Endothelial cell (in vitro differentiated cells): ENCODE results near the gene GRIA3. TPM values are rescaled to one million over a fixed set of nuclear protein-coding genes. Genes with fewer than 3 reads are reported as not detected.
"Not testable (repeated sequence)": the region's sequence is repeated elsewhere in the genome, so short reads cannot be mapped to it uniquely, and the experiment has no call there.

Experiments
- DNase-seq: peaks from one replicate; pipeline ENCODE4 v3.0.0; 2021; ENCODE audit warnings: low spot score
- H3K27ac Mint-ChIP-seq: one replicate; pipeline ENCODE4 v1.8.0; 2021; ENCODE audit warnings: mixed read lengths, inconsistent platforms; ENCODE audit not compliant: unreplicated experiment
- H3K27me3 Mint-ChIP-seq: one replicate; pipeline ENCODE4 v1.8.0; 2021; ENCODE audit warnings: mild to moderate bottlenecking, moderate library complexity, mixed read lengths, inconsistent platforms; ENCODE audit not compliant: unreplicated experiment
- H3K36me3 Mint-ChIP-seq: one replicate; pipeline ENCODE4 v1.8.0; 2021; ENCODE audit warnings: mild to moderate bottlenecking, low read depth, mixed read lengths, inconsistent platforms; ENCODE audit not compliant: unreplicated experiment
- H3K4me1 Mint-ChIP-seq: one replicate; pipeline ENCODE4 v1.8.0; 2021; ENCODE audit warnings: mild to moderate bottlenecking, mixed read lengths, inconsistent platforms; ENCODE audit not compliant: unreplicated experiment
- H3K4me3 Mint-ChIP-seq: one replicate; pipeline ENCODE4 v1.8.0; 2021; ENCODE audit warnings: mild to moderate bottlenecking, mixed read lengths, inconsistent platforms; ENCODE audit not compliant: unreplicated experiment
- H3K9me3 Mint-ChIP-seq: one replicate; pipeline ENCODE4 v1.8.0; 2021; ENCODE audit warnings: mixed read lengths, inconsistent platforms; ENCODE audit not compliant: unreplicated experiment
- total RNA-seq: library from RNA; stranded (reverse); fragmentation: NEBNext Ultra II Directional; extraction: Animal tissue kit (Norgen Biotek cat#: 25700); gene quantifications from one replicate; pipeline ENCODE4 v1.2.1, GENCODE V29; 2021; ENCODE audit not compliant: unreplicated experiment
- TF ChIP-seq, protein P1 (sequence below): fragments of 200-600 bp; sonication (generic); IDR thresholded peaks from one replicate; pipeline ENCODE4 v1.5.0; 2021; ENCODE audit warnings: antibody characterized with exemption; ENCODE audit not compliant: unreplicated experiment

The GRIA3 gene
- total RNA-seq, 1 donor from 2014 or later = 0.51 TPM

DNA sequence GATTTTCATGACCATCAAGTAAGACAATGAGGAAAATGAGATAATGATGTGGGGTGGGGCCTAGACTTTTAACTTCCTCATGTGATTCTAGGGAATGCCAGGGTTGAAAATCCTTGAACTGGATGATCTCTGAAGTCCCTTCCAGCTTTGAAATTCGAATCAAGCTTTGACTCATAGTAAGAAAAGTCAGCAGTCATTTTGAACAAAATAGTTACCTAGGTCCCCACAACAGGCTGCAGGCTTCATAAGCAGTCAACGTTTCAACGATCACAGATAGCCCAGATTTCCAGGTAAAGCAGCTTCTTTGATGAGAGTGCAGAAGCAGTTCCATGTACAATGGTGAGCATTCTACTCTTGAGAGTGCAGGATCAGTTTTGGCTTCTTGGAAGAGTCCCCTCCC is 93.7 kb downstream of the GRIA3 start:
- Mint-ChIP-seq H3K4me3 (no peak overlapping the region), H3K36me3 (no peaks in the 10 kb centered on the region), H3K9me3 (no peaks in the 10 kb centered on the region), H3K27me3 (no peaks in the 10 kb centered on the region), H3K4me1 (no peaks in the 10 kb centered on the region), H3K27ac (no peak overlapping the region)
- no peak for DNase-seq
- TF ChIP-seq, protein P1, sequence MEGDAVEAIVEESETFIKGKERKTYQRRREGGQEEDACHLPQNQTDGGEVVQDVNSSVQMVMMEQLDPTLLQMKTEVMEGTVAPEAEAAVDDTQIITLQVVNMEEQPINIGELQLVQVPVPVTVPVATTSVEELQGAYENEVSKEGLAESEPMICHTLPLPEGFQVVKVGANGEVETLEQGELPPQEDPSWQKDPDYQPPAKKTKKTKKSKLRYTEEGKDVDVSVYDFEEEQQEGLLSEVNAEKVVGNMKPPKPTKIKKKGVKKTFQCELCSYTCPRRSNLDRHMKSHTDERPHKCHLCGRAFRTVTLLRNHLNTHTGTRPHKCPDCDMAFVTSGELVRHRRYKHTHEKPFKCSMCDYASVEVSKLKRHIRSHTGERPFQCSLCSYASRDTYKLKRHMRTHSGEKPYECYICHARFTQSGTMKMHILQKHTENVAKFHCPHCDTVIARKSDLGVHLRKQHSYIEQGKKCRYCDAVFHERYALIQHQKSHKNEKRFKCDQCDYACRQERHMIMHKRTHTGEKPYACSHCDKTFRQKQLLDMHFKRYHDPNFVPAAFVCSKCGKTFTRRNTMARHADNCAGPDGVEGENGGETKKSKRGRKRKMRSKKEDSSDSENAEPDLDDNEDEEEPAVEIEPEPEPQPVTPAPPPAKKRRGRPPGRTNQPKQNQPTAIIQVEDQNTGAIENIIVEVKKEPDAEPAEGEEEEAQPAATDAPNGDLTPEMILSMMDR = no peak

DNA sequence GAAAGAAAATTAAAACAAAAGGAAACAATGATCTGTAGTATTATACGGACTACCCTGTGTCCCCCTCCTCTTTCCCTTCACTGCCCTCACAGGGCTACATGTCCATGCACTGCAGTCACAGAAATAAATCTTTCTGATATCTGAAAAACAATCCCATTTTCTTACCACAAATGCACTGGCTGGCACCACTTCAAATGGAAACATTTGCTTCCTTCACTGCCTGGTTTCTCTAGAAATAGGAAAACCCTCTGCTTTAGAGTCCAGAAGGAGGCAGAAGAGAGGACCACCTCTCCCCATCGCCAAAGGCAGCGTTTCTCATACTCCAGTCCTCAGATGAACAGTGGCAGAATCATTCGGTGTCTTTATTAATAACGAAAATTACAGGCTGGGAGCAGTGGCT is 98.2 kb downstream of the GRIA3 start:
- DNase-seq = no peak
- TF ChIP-seq, protein P1 = no peak
- H3K4me3 Mint-ChIP-seq = no peak overlapping the region
- H3K27me3 Mint-ChIP-seq = no peaks in the 10 kb centered on the region
- H3K9me3 Mint-ChIP-seq = no peaks in the 10 kb centered on the region
- no peaks in the 10 kb centered on the region for H3K36me3 Mint-ChIP-seq
- no peaks in the 10 kb centered on the region for H3K4me1 Mint-ChIP-seq
- H3K27ac Mint-ChIP-seq = no peak overlapping the region

DNA sequence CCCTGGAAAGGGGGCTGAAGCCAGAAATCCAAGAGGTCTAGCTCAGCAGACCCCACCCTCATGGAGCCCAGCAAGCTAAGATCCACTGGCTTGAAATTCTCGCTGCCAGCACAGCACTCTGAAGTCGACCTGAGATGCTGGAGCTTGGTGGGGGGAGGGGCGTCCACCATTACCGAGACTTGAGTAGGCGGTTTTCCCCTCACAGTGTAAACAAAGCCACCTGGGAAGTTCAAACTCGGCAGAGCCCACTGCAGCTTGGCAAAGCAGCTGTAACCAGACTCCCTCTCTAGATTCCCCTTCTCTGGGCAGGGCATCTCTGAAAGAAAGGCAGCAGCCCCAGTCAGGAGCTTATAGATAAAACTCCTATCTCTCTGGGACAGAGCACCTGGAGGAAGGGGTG is 99.3 kb downstream of the GRIA3 start:
- not testable (repeated sequence) for H3K4me1 Mint-ChIP-seq, H3K4me3 Mint-ChIP-seq, H3K27me3 Mint-ChIP-seq, DNase-seq, H3K27ac Mint-ChIP-seq, H3K9me3 Mint-ChIP-seq, H3K36me3 Mint-ChIP-seq

DNA sequence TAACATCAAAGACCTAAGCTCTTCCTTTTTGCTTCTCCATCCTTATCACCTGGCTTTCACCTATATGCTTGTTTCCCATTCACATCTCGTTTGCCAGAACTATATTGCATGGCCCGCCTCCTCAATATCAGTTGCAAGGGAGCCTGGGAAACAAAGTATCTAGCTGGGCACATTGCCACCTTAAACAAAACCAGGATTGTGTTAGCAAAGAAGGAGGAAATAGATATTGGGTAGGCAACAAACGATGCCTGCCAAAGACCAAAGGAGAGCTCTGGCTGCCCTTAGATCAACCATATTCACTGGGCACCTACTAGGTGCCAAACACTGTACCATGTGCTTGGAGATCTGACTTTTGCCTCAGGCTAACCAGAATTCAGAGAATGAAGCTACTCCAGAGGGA is 107.5 kb downstream of the GRIA3 start:
- H3K27ac Mint-ChIP-seq = no peak overlapping the region
- peaks cover 1% of the 10 kb centered on the region for H3K27me3 Mint-ChIP-seq
- DNase-seq = no peak
- H3K36me3 Mint-ChIP-seq = no peaks in the 10 kb centered on the region
- H3K4me1 Mint-ChIP-seq = no peaks in the 10 kb centered on the region
- no peaks in the 10 kb centered on the region for H3K9me3 Mint-ChIP-seq
- H3K4me3 Mint-ChIP-seq = no peak overlapping the region
- TF ChIP-seq, protein P1 = no peak

DNA sequence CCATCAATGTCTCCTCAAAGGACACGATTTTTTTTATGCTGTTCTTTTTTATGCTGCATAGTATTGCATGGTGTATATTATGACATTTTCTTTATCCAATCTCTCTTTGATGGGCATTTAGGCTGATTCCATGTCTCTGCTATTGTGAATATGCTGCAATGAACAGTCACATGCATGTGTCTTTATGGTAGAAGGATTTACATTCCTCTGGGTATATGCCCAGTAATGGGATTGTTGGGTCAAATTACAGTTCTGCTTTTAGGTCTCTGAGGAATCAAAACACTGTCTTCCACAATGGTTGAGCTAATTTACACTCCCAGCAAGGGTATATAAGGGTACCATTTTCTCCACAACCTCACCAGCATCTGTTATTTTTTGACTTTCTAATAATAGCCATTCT is 113.9 kb downstream of the GRIA3 start:
- no peaks in the 10 kb centered on the region for H3K9me3 Mint-ChIP-seq
- no peaks in the 10 kb centered on the region for H3K27me3 Mint-ChIP-seq
- H3K36me3 Mint-ChIP-seq = no peaks in the 10 kb centered on the region
- no peak overlapping the region for H3K4me3 Mint-ChIP-seq
- DNase-seq = no peak
- H3K27ac Mint-ChIP-seq = no peak overlapping the region
- TF ChIP-seq, protein P1 = no peak
- H3K4me1 Mint-ChIP-seq = no peaks in the 10 kb centered on the region

DNA sequence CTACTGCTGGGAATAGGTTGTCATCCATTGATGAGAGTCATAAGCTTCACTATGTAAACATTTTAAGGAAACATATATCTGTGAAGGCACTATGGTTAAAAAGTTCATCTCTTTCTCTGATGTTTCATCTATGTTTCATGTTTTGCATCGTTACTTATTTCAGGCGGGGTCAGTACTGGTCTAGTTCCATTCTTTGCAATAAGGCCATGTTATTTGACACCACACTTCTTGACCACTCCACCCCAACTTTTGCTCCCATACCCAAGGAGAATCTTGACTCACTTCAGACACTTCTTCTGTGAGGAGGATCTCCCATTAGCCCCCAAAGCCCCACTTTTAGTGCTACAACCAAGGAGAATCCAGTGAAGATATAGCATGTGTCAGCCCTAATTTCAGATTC is 119.4 kb downstream of the GRIA3 start:
- no peak for DNase-seq
- Mint-ChIP-seq H3K4me3 (no peak overlapping the region), H3K27ac (no peak overlapping the region), H3K36me3 (no peaks in the 10 kb centered on the region), H3K27me3 (no peaks in the 10 kb centered on the region), H3K9me3 (no peaks in the 10 kb centered on the region), H3K4me1 (no peaks in the 10 kb centered on the region)
- TF ChIP-seq, protein P1 = no peak
